NK-92 treated with Interleukin-12 subunit alpha and Interleukin-12 subunit beta, amount 100 ng/mL, for 24 hours (cell line): ENCODE data around the gene PGAP1.

Source experiments
- DNase-seq: peaks from one replicate; lab custom pipeline; 2025; lab: John Stamatoyannopoulos, UW

The PGAP1 gene

DNA sequence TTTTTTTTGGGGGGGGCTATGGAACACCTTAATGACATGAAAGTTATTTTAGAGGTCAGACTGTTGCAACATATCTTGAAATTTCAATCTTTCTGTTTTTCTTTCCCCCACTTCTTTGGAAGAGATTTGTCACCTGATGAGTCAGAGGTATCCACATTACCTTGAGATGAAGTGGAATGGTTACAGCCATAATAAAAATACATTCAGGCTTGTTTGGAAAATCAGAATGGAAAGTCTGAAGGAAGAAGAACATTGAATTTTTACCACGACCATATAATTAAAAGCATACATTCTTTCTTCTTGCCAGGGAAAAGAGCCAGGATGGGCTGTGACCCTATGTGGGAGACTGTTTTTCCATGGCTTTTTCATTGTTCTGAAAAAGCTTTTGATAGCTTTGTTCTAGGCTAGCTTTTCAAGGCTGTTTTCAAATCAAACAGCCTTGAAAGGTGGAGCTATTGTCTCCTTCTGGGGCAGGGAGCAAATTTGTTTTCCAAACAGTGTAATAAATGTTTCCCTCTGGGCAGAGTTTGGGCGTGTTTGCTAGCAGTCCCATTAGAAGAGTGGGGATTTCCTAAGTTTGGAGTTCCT is 124.7 kb downstream of the PGAP1 start:
- no peak for DNase-seq

DNA sequence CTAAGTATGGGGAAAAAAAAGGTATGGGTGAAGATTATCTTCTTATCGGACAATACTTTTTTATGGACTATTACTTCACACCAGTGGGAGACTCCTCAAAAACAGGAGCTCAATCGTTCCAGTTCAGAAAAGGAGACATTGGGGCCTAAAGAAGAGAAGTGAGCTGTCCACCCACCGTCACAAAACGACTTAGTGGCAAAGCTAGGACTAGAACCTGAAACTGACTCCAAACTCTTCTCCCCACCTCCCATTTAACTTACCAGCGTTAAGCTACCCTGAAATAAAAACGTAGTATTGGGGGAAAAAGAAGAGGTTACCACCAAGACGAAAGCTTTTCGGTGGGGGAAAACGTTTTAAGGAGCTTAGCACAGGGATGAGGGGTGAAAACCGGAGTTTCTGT is 127.5 kb downstream of the PGAP1 start:
- no peak for DNase-seq

DNA sequence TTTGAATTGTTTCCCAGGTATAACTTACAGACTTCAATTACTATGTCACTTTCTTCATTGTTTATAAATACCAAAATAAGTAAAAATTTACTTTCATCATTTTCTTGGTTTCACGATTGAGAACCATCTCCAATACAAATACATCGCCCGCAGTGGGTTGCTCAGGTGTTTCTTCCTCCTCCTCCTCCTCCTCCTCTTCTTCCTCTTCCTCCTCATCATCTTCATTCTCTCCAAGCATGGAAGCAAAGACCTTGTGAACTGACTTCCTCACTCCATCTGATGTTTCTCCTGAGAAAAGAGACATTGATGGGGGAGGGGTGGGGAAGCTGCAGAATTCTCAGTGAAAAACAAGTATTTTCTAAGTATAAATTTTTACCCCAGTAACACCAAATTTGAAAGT is 133.6 kb downstream of the PGAP1 start:
- DNase-seq = no peak

DNA sequence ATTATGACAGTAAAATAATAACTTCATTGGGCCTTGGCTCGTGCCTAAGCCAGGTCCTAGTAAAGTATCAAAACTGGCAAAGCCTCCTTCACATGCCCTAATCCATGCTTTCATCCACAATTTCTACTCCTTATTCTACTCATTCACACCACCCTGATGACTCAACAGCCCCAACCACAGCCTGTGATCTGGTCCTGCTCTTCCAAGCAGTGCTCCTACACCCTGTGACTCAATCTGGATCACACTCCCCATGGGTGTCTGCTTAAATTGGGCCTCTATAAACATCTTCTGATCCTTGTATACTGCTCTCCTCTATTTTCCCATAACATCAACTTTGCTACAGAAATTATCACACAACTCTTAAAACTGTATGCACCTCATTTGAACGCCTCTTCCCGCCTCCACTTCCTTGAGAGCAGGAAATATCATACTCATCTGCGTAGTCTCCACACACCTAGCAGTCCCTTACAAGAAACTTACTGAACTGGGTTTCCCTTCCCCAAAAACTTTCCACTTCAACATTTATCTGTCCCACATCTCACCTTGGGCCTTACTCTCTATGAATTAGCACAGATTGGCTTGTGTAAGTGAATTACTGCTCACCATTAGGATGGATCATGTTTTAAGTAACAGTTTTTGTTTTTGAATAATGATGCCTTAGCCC is 142.9 kb downstream of the PGAP1 start:
- no peak for DNase-seq
